Thoracic aorta (tissue), 2 donors: ENCODE data around the gene P2RY13. TPM values are rescaled to one million over a fixed set of nuclear protein-coding genes. Genes with fewer than 3 reads are reported as not detected.

Experiments used
- ATAC-seq: fragments of 150-250 bp; one replicate; pipeline ENCODE4 v1.8.0; 2017; ENCODE audit warnings: low read depth; ENCODE audit not compliant: insufficient number of reproducible peaks, low FRiP score
- DNase-seq: peaks from one replicate; pipeline ENCODE4 v3.0.0-alpha.2; 2020; ENCODE audit warnings: low spot score
- H3K27ac ChIP-seq, 2 donors: fragments of 200-600 bp; sonication (generic); 1 replicate in 1 of 2; 2 replicates in 1 of 2; pipeline ENCODE4 v1.5.1; 2016; ENCODE audit warnings: mild to moderate bottlenecking in 2 of 2, moderate library complexity in 2 of 2
- H3K27me3 ChIP-seq: fragments of 200-600 bp; sonication (generic); replicated peaks from 2 replicates; pipeline ENCODE4 v1.6.0; 2016; ENCODE audit warnings: mild to moderate bottlenecking; ENCODE audit not compliant: insufficient read depth
- H3K36me3 ChIP-seq: fragments of 200-600 bp; sonication (generic); one replicate; pipeline ENCODE4 v1.5.1; 2016
- H3K4me1 ChIP-seq, 2 donors: fragments of 200-600 bp; sonication (generic); 1 replicate in 1 of 2; 2 replicates in 1 of 2; pipeline versions ENCODE4 v1.5.1 to v1.6.0; 2016; ENCODE audit warnings: low read depth in 2 of 2, mild to moderate bottlenecking in 1 of 2; ENCODE audit not compliant: control insufficient read depth in 1 of 2
- H3K4me3 ChIP-seq: fragments of 200-600 bp; sonication (generic); 2 replicates; pipeline ENCODE4 v1.5.1; 2016; ENCODE audit warnings: mild to moderate bottlenecking
- H3K9me3 ChIP-seq: fragments of 200-600 bp; sonication (generic); 2 replicates; pipeline ENCODE4 v1.5.1; 2016
- CTCF ChIP-seq: fragments of 200-600 bp; sonication (generic); IDR thresholded peaks from one replicate; pipeline ENCODE4 v1.5.1; 2019; ENCODE audit warnings: antibody characterized with exemption
- total RNA-seq, 2 donors: library from RNA; depleted of rRNA; stranded (reverse); fragments of >200 nt; gene quantifications; one replicate each; pipeline versions ENCODE4 v1.1.0 to v1.2.3, GENCODE V29; 2016

Gene P2RY13
- total RNA-seq = 1 to 10 TPM; 1.4 to 3.0 TPM

- H3K27ac ChIP-seq = no peak within 1 kb of the TSS
- H3K4me1 ChIP-seq = no peaks in the 10 kb centered on the region
- no peak for ATAC-seq
- H3K4me3 ChIP-seq = peak within 1 kb of the TSS; percentile 45
- TF ChIP-seq CTCF = no peak
- no peak for DNase-seq
- no peaks in the 10 kb centered on the region for H3K27me3 ChIP-seq
- H3K9me3 ChIP-seq = no peaks in the 10 kb centered on the region
- no peaks in the 10 kb centered on the region for H3K36me3 ChIP-seq
Observed at GRCh38 chr3:151329363-151329762, at the start of gene P2RY13. Gene P2RY13 (minus strand): TSS chr3:151329549. CDS start chr3:151329528, 21 bp downstream.

- Histone ChIP-seq H3K4me3 (no peak overlapping the region), H3K9me3 (no peaks in the 10 kb centered on the region), H3K4me1 (no peaks in the 10 kb centered on the region), H3K36me3 (no peaks in the 10 kb centered on the region), H3K27me3 (no peaks in the 10 kb centered on the region), H3K27ac (no peak overlapping the region)
- TF ChIP-seq CTCF = no peak
- peak; percentile 54 for ATAC-seq
- DNase-seq = no peak
Observed at GRCh38 chr3:151377768-151378385, 48.5 kb upstream of the P2RY13 start.

GRCh38 chr3:151372063-151372820 is 42.9 kb upstream of the P2RY13 start:
- H3K4me1 ChIP-seq = peaks cover 0 to 2% of the 10 kb centered on the region in 2 donors
- no peak overlapping the region for H3K27ac ChIP-seq
- ATAC-seq (no peak), DNase-seq (no peak)
- H3K36me3 ChIP-seq = no peaks in the 10 kb centered on the region
- no peaks in the 10 kb centered on the region for H3K9me3 ChIP-seq
- TF ChIP-seq CTCF = no peak
- no peaks in the 10 kb centered on the region for H3K27me3 ChIP-seq
- H3K4me3 ChIP-seq = no peak overlapping the region

GRCh38 chr3:151371526-151371925 is 42.2 kb upstream of the P2RY13 start:
- H3K4me1 ChIP-seq = peaks cover 0 to 2% of the 10 kb centered on the region in 2 donors
- no peak overlapping the region for H3K27ac ChIP-seq
- no peak overlapping the region for H3K4me3 ChIP-seq
- H3K27me3 ChIP-seq = no peaks in the 10 kb centered on the region
- DNase-seq (no peak), ATAC-seq (no peak)
- no peaks in the 10 kb centered on the region for H3K9me3 ChIP-seq
- H3K36me3 ChIP-seq = no peaks in the 10 kb centered on the region
- TF ChIP-seq CTCF = no peak

GRCh38 chr3:151367448-151367847 is 38.1 kb upstream of the P2RY13 start:
- no peak for TF ChIP-seq CTCF
- DNase-seq (no peak), ATAC-seq (no peak)
- Histone ChIP-seq H3K27me3 (no peaks in the 10 kb centered on the region), H3K36me3 (no peaks in the 10 kb centered on the region), H3K27ac (no peak overlapping the region), H3K9me3 (no peaks in the 10 kb centered on the region), H3K4me1 (peaks cover 0 to 2% of the 10 kb centered on the region in 2 donors), H3K4me3 (no peak overlapping the region)
